WI38 (cell line): Measurements from ENCODE around the gene TBX4.

ENCODE experiments used
- H3K4me3 ChIP-seq: 2 replicates; pipeline ENCODE4 v1.5.1; 2011; ENCODE audit warnings: low read depth, mild to moderate bottlenecking, control low read depth, low read length
- CTCF ChIP-seq: IDR thresholded peaks from 2 replicates; pipeline ENCODE4 v1.5.1; 2012; ENCODE audit warnings: low read depth, mild to moderate bottlenecking, control low read depth, low read length

The TBX4 gene

GRCh38 chr17:61454381-61455323 lies 2.4 kb downstream of the TBX4 start:
- H3K4me3 ChIP-seq, result no peak overlapping the region
- TF ChIP-seq CTCF, result no peak

GRCh38 chr17:61455324-61456060 lies 3.3 kb downstream of the TBX4 start:
- TF ChIP-seq CTCF, result no peak

GRCh38 chr17:61456061-61456681 lies 3.9 kb downstream of the TBX4 start:
- no peak overlapping the region for H3K4me3 ChIP-seq
- TF ChIP-seq CTCF, result no peak

More at GRCh38 chr17:61455324-61456060, 3.3 kb downstream of the TBX4 start:
- H3K4me3 ChIP-seq, result no peak overlapping the region

GRCh38 chr17:61456688-61457225 lies 4.5 kb downstream of the TBX4 start:
- no peak overlapping the region for H3K4me3 ChIP-seq
- no peak for TF ChIP-seq CTCF

GRCh38 chr17:61457226-61457983 lies 5.2 kb downstream of the TBX4 start:
- no peak overlapping the region for H3K4me3 ChIP-seq
- TF ChIP-seq CTCF, result no peak

- no peak overlapping the region for H3K4me3 ChIP-seq
- TF ChIP-seq CTCF, result no peak
Measured at GRCh38 chr17:61458000-61458399, 5.8 kb downstream of the TBX4 start.
